OCI-LY3 (cell line): Measurements from ENCODE around the gene UST.

Source experiments
- CTCF ChIP-seq: fragments of 200-600, 300-600 bp; sonication (generic); IDR thresholded peaks from 2 replicates; pipeline ENCODE4 v1.5.1; 2014; ENCODE audit warnings: antibody characterized with exemption, low read length, low read depth
- EZH2phosphoT487 ChIP-seq: fragments of 200-600 bp; shearing (Covaris generic); IDR thresholded peaks from 2 replicates; pipeline ENCODE4 v1.6.1; 2018; ENCODE audit warnings: antibody characterized with exemption, mixed run types, low read depth

GRCh38 chr6:148907573-148907972, 160.7 kb downstream of the UST start:
- TF ChIP-seq CTCF (no peak), EZH2phosphoT487 (no peak)
